Amniotic stem cell (primary cell): ENCODE measurements around the gene RAB9B.
"Not testable (repeated sequence)": the region's sequence is repeated elsewhere in the genome, so short reads cannot be mapped to it uniquely, and the experiment has no call there.

ENCODE experiments used
- DNase-seq: peaks from one replicate; lab custom pipeline; 2025; lab: John Stamatoyannopoulos, UW

Gene RAB9B

GRCh38 chrX:103831803-103832544 is at the start of gene RAB9B:
Gene RAB9B (minus strand): TSS chrX:103832257. CDS start chrX:103825784, 6,473 bp downstream.
- no peak for DNase-seq

DNA sequence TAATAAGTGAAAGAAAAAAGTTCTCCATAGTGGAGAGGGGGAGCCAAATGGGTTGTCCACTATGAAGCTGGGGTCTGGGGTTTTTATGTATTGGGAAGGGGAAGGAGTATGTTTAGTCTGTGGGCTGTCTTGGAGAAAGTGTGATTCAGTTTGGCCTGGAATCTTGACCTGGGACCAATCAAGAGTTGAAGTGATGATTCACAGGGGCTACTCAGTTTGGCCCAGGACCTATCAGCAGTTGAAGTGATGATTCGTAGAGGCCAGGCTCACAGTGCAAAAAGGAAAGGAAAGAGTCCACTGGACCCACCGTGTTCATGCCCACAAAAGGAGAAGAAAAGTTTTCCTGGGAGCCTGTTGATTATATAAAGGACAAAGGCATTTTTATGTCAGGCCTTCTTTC is 47.3 kb upstream of the RAB9B start:
- DNase-seq, result no peak

- no peak for DNase-seq
Measured at GRCh38 chrX:103878466-103879122, 46.5 kb upstream of the RAB9B start.

- DNase-seq, result no peak
Measured at GRCh38 chrX:103877571-103877970, 45.5 kb upstream of the RAB9B start.

DNA sequence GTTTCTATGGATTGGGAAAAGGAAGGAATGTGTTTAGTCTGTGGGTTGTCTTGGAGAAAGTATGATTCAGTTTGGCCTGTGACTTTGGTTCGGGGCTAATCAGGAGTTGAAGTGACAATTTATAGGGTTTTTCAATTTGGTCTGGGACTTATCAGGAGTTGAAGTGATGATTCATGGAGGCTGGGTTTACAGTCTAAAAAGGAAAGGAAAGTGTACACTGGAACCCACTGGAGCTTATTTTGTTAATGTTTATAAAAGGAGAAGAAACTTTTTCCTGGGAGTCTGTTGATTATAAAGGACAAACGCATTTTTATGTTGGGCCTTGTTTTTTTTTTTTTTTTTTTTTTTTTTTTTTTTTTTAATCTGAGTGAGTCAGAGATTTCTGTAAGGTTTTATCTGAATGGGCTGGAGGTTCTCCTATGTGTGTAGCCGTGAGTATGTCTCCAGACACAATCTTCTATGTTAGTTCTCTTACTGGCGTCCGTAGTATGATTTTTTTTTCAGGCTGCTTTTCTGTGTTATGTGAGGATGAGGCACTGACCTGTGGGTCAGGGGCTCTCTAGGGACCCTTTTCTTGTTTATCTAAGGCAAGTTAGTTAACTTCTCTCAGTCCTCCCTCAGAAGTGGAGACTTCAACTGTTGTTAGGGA is 33.0 kb upstream of the RAB9B start:
- DNase-seq, result no peak

DNA sequence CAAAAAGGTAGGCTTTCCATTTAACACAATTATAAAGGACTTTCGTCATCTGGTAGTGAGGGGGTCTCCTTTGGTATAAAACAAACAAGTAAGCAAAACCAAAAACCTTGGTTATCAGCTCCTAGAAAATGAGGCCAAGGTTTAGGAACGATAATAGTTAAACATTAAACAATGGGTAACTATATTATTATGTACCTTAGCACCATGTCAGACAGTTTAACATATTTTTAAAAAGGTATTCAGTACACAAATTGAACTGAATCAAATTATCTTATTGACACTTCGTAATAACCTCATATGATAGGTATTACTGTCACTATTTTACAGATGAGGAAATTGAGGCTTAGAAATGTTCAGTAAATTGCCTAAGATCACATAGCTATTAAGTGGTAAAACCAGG is 32.1 kb upstream of the RAB9B start:
- no peak for DNase-seq

- DNase-seq, result no peak
Measured at GRCh38 chrX:103861200-103861599, 29.1 kb upstream of the RAB9B start.

- DNase-seq, result no peak
Measured at GRCh38 chrX:103849558-103849957, 17.5 kb upstream of the RAB9B start.

DNA sequence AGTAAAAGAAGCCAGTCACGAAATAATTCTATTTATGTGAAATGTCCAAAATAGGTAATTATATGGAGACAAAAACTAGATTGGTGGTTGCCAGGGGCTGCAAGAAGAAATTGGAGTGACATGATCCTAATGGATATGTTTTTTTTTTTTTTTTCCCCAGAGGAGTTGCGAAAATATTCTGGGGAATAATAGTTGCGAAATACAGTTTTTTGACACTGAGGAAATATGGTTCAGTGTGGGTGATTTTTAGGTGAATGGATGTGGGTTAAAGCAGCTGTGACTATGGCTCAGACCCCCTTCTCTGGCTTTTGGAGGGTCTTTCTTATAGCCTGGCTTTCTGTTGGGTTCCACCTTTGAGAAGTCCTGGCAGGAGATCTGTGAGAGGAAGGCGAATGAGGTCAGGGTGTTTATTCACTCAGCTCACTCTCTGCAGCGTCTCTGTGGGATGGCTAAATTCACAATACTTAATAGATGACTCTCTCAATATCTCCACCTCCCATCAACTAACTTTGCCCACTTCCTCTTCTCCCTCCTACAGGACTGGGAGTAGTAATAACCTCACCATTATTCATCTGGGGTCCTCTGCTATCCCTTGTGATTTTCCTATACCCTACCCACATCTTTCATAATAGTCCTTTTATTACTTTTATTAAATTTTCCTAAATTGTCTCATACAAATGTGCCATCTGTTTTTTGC is 15.3 kb upstream of the RAB9B start:
- no peak for DNase-seq

GRCh38 chrX:103846386-103846785 is 14.3 kb upstream of the RAB9B start:
- DNase-seq, result no peak

- peak; percentile 30 for DNase-seq
Measured at GRCh38 chrX:103845165-103845653, 13.2 kb upstream of the RAB9B start.

GRCh38 chrX:103839404-103839803 is 7.3 kb upstream of the RAB9B start:
- DNase-seq, result no peak

GRCh38 chrX:103831342-103831802 is 685 bp downstream of the RAB9B start:
- DNase-seq, result peak; percentile 1

DNA sequence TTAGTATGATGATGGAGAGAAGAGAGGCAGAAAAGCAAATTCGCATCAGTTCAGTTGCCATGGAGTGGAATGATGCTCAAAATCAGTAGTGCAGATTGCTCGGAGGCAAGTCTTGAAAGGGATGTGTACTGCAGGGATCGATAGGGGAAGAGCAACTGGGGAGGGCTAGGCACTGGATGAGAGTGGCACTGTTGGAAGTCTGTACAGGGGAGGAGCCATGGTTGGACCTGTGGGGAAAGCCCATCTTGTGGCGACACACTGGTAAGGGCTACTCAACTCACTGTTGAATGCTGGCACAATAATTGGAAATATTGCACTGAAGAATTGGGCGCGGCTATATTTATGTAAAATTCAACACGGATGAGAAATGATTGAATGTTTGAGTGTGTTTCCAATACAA is 1.2 kb downstream of the RAB9B start:
- DNase-seq, result no peak

DNA sequence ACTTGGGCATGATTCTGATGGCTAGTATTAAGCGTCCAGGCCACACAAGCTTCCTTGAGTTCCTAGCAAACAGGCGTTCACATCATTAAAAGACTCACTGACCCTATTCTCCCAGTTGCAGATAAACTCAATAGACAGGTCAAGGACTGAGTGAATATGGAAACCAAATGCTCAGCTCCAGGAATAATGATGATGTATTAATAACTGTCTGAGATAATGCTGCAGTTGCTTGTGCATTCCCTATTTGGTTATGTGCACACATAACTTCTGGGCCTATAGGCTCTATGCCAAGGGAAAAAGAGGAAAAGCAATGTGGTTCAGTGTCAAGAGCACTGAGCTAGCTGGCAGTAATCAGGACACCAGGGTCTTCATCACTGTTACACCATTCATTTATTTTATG is 3.5 kb downstream of the RAB9B start:
- no peak for DNase-seq

DNA sequence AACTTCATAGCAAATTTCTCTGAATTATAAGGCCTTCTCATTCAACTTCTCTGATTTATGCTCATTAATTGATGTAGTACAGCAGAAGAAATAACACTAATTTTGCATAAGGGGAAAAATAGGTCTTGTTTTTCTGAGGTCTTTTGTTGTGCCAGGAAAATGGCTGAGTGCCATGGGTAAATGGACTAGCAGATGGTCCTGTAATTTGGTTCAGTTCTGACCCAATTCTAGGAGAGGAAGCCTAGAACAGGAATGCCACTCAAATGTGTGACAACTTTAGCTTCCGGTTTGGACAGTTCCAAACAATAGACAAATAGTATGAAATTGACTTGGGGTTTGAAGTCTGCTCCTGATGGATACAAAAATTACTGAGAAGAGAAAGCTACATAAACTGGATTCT is 6.2 kb downstream of the RAB9B start:
- no peak for DNase-seq

DNA sequence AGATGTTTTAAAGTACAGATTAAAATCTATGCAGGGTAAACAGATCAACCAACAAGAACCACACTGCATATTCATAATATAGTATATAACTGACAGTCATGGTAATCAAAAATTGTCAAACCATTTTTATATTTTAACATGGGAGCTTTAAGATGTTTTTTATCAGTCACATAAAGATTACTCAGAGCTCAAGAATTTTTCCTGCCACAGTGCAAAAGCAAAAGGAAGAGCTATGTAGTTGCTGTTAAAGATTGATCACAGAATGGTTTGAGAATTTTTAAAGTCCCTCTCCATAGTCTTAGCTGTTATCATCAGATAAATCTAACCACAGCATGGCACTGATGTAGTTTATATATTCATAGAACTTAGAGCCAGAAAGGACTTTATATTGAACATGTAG is 8.5 kb downstream of the RAB9B start:
- no peak for DNase-seq

- DNase-seq, result not testable (repeated sequence)
Measured at GRCh38 chrX:103820802-103821201, 11.3 kb downstream of the RAB9B start.

DNA sequence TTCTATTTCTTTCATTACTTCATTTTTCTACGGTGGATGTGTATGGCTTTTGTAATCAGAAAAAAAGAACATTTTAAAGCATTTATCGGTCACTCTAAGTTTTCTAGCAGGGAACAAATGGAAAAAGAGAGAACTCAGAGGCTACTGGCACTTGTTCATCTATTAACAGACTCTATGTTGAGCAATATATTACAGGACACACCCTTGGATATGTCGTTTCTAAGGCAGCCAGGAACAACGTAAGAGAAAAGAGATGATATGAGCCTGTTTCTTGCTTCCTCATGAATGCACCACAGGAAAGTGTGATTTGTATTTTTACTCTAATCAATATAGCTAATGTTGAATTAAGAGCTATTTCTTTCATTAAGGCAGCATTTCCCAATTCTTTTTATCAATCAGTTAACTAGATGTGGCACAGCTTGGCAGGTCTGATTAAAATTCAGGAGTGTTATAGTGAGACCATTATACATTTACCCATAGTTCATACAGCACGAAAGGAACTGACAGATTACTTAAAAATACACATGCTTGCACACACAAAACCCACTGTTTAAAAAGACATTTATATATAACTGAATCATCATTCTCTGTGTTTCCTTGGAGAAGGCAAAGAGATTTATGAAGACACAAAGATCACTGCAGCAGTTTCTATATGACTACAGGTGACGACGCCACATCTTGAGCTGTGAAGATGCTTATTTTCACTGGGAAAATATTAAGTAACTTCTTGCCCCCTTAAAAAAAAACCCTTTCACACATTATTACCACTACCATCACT is 13.0 kb downstream of the RAB9B start:
- no peak for DNase-seq

GRCh38 chrX:103817502-103817901 is 14.6 kb downstream of the RAB9B start:
- DNase-seq, result peak; percentile 6

DNA sequence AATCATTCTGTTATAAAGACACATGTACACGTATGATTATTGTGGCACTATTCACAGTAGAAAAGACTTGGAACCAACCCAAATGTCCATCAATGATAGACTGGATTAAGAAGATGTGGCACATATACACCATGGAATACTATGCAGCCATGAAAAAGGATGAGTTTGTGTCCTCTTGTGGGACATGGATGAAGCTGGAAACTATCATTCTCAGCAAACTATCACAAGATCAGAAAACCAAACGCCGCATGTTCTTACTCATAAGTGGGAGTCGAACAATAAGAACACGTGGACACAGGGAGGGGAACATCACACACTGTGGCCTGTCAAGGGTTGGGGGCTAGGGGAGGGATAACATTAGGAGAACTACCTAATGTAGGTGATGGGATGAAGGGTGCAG is 15.0 kb downstream of the RAB9B start:
- DNase-seq, result not testable (repeated sequence)

- DNase-seq, result no peak
Measured at GRCh38 chrX:103811858-103812257, 20.2 kb downstream of the RAB9B start.
